K562 (cell line): Measurements from ENCODE around the gene FBXL13. TPM values are rescaled to one million over a fixed set of nuclear protein-coding genes. Genes with fewer than 3 reads are reported as not detected.

Experiments used
- ATAC-seq: fragments of 200-7000 bp; cut with Tn5 transposase; 3 replicates; pipeline ENCODE4 v1.9.1; 2020; ENCODE audit warnings: moderate library complexity
- BruUV-seq: library from RNA; stranded (reverse); fragments of 400-500 nt; replicated peaks from 2 replicates; lab custom pipeline; 2021; lab: Mats Ljungman, UMichigan
- CTCF ChIA-PET: fragments of 300-600 bp; formaldehyde crosslinking; extraction: SDS; loops from one replicate; lab custom pipeline; 2021; ENCODE audit warnings: low intra/inter-chr PET ratio; lab: Yijun Ruan, JAX
- POLR2A ChIA-PET: fragments of 300-600, 350-650 bp; sonication (Branson Sonifier 250); formaldehyde crosslinking; extraction: SDS; loops from one replicate; lab custom pipeline; 2021; ENCODE audit warnings: antibody characterized with exemption, inconsistent platforms; lab: Yijun Ruan, JAX
- DNase-seq, 4 experiments: peaks; one replicate each; pipeline versions ENCODE4 v3.0.0 to v3.0.0-alpha.2; 2011 to 2018; ENCODE audit warnings: low spot score in 3 of 4, mixed read lengths in 3 of 4; ENCODE audit errors: extremely low read depth in 1 of 4
- FAIRE-seq: peaks from 2 replicates; lab custom pipeline; 2011; peaks lifted over from hg19 to GRCh38; lab: Jason Lieb, UNC
- H2AFZ ChIP-seq: 2 replicates; pipeline ENCODE4 v1.6.0; 2011; ENCODE audit warnings: low read depth, low read length, control low read depth, inconsistent platforms
- H3K27ac ChIP-seq: fragments of 200-600 bp; 3 replicates; pipeline ENCODE4 v1.8.0; 2011; ENCODE audit warnings: low read depth, mild to moderate bottlenecking, control low read depth, inconsistent platforms, low read length, moderate library complexity, mixed read lengths; ENCODE audit errors: extremely low read depth
- H3K27me3 ChIP-seq, 2 experiments: fragments of 300-600 bp in 1 of 2; 2 replicates in 1 of 2; 3 replicates in 1 of 2; pipeline versions ENCODE4 v1.6.0 to v1.8.0; 2011; ENCODE audit warnings: inconsistent platforms in 2 of 2, low read length in 2 of 2, mild to moderate bottlenecking in 1 of 2, mixed read lengths in 1 of 2, moderate library complexity in 1 of 2; ENCODE audit not compliant: control insufficient read depth in 2 of 2, insufficient read depth in 2 of 2
- H3K36me3 ChIP-seq: fragments of 300-600 bp; 3 replicates; pipeline ENCODE4 v1.8.0; 2011; ENCODE audit warnings: mild to moderate bottlenecking, low read length, inconsistent platforms; ENCODE audit not compliant: control insufficient read depth, insufficient read depth
- H3K4me1 ChIP-seq, 2 experiments: fragments of 200-600 bp in 1 of 2; replicated peaks in 1 of 2; 2 replicates in 1 of 2; 3 replicates in 1 of 2; pipeline versions ENCODE4 v1.5.1 to v1.8.0; 2011; ENCODE audit warnings: inconsistent platforms in 2 of 2, low read length in 2 of 2, mild to moderate bottlenecking in 1 of 2, mixed read lengths in 1 of 2, moderate library complexity in 1 of 2; ENCODE audit not compliant: control insufficient read depth in 2 of 2, insufficient read depth in 2 of 2
- H3K4me2 ChIP-seq: 2 replicates; pipeline ENCODE4 v1.6.1; 2011; ENCODE audit warnings: low read length, control low read depth, inconsistent platforms, mixed read lengths; ENCODE audit not compliant: insufficient read depth
- H3K4me3 ChIP-seq: fragments of 200-600 bp; sonication (generic), shearing (Covaris generic); 2 replicates; pipeline ENCODE4 v1.5.1; 2016; ENCODE audit warnings: control low read depth, inconsistent platforms
- H3K79me2 ChIP-seq: fragments of 200-600 bp; 3 replicates; pipeline ENCODE4 v1.8.0; 2011; ENCODE audit warnings: low read length, inconsistent platforms; ENCODE audit not compliant: control insufficient read depth, insufficient read depth
- H3K9ac ChIP-seq, 2 experiments: 2 replicates each; pipeline versions ENCODE4 v1.6.0 to v1.6.1; 2011; ENCODE audit warnings: low read depth in 2 of 2, low read length in 2 of 2, control low read depth in 1 of 2, inconsistent platforms in 1 of 2, mild to moderate bottlenecking in 1 of 2, mixed read lengths in 1 of 2; ENCODE audit not compliant: insufficient read depth in 1 of 2
- H3K9me1 ChIP-seq: one replicate; pipeline ENCODE4 v1.6.0; 2011; ENCODE audit warnings: inconsistent platforms, mild to moderate bottlenecking, low read length, moderate library complexity; ENCODE audit not compliant: control insufficient read depth, insufficient read depth
- H3K9me3 ChIP-seq: replicated peaks from 2 replicates; pipeline ENCODE4 v1.5.1; 2011; ENCODE audit warnings: low read depth, low read length, inconsistent platforms; ENCODE audit not compliant: control insufficient read depth, insufficient read depth
- H4K20me1 ChIP-seq: replicated peaks from 2 replicates; pipeline ENCODE4 v1.6.1; 2011; ENCODE audit warnings: low read length, inconsistent platforms, mixed read lengths; ENCODE audit not compliant: control insufficient read depth, insufficient read depth
- CBFA2T3 ChIP-seq: fragments of 450-650 bp; IDR thresholded peaks from 2 replicates; pipeline ENCODE4 v1.6.1; 2017
- CREB1 ChIP-seq, 2 experiments: sonication (generic) in 1 of 2; formaldehyde crosslinking in 1 of 2; IDR thresholded peaks; 2 replicates each; pipeline versions ENCODE4 v1.6.1 to v1.8.0; 2012 to 2022; ENCODE audit warnings: inconsistent platforms in 1 of 2, mild to moderate bottlenecking in 1 of 2, missing genetic modification reagents in 1 of 2, moderate library complexity in 1 of 2
- E2F1 ChIP-seq: sonication (generic); formaldehyde crosslinking; IDR thresholded peaks from 2 replicates; pipeline ENCODE4 v1.8.1; 2023; ENCODE audit warnings: mild to moderate bottlenecking, missing genetic modification reagents, moderate library complexity
- E4F1 ChIP-seq: fragments of 250-450 bp; sonication (Bioruptor Pico); IDR thresholded peaks from 2 replicates; pipeline ENCODE4 v1.5.0; 2021; ENCODE audit warnings: mild to moderate bottlenecking, borderline replicate concordance
- GTF2F1 ChIP-seq: IDR thresholded peaks from 2 replicates; pipeline ENCODE4 v1.6.1; 2011; ENCODE audit warnings: low read depth, low read length, improper control_type of control experiment
- HDAC8 ChIP-seq: fragments of 450-650 bp; IDR thresholded peaks from 2 replicates; pipeline ENCODE4 v1.6.1; 2016; ENCODE audit warnings: mild to moderate bottlenecking, missing genetic modification characterization, moderate library complexity, missing compliant biosample characterization
- NBN ChIP-seq: fragments of 450-650 bp; IDR thresholded peaks from 2 replicates; pipeline ENCODE4 v1.6.1; 2016; ENCODE audit warnings: low read depth, mild to moderate bottlenecking
- PRMT5 ChIP-seq: sonication (generic); formaldehyde crosslinking; IDR thresholded peaks from 2 replicates; pipeline ENCODE4 v1.5.0; 2020; ENCODE audit warnings: missing genetic modification reagents
- THAP7 ChIP-seq: fragments of 250-450 bp; sonication (Bioruptor Pico); IDR thresholded peaks from 2 replicates; pipeline ENCODE4 v1.5.0; 2021
- XRCC4 ChIP-seq: IDR thresholded peaks from one replicate; pipeline ENCODE4 v1.6.1; 2011; ENCODE audit not compliant: insufficient read depth, insufficient read length; ENCODE audit errors: extremely low read depth
- YY1 ChIP-seq, 3 experiments: IDR thresholded peaks; 2 replicates each; pipeline ENCODE4 v1.6.1; 2011; ENCODE audit warnings: low read length in 2 of 3, mild to moderate bottlenecking in 2 of 3, moderate library complexity in 2 of 3, borderline replicate concordance in 1 of 3, control low read depth in 1 of 3, low read depth in 1 of 3; ENCODE audit not compliant: insufficient read depth in 3 of 3, insufficient replicate concordance in 2 of 3, control insufficient read depth in 1 of 3, insufficient read length in 1 of 3; ENCODE audit errors: extremely low read depth in 1 of 3
- ZBTB17 ChIP-seq: fragments of 450-650 bp; formaldehyde crosslinking; IDR thresholded peaks from 2 replicates; pipeline ENCODE4 v1.4.0; 2020; ENCODE audit warnings: mild to moderate bottlenecking
- ZBTB49 ChIP-seq: sonication (generic); formaldehyde crosslinking; IDR thresholded peaks from 2 replicates; pipeline ENCODE4 v1.8.0; 2022; ENCODE audit warnings: missing genetic modification reagents, mild to moderate bottlenecking, borderline replicate concordance
- ZNF263 ChIP-seq: sonication (generic); formaldehyde crosslinking; IDR thresholded peaks from 2 replicates; pipeline ENCODE4 v1.8.0; 2022; ENCODE audit warnings: mild to moderate bottlenecking, missing genetic modification reagents, borderline replicate concordance
- ZNF282 ChIP-seq: sonication (generic); formaldehyde crosslinking; IDR thresholded peaks from 2 replicates; pipeline ENCODE4 v1.8.1; 2023; ENCODE audit warnings: missing genetic modification reagents
- ZNF507 ChIP-seq: conservative IDR thresholded peaks from 2 replicates; pipeline ENCODE4 v1.6.1; 2017; ENCODE audit warnings: missing genetic modification characterization, missing compliant biosample characterization
- WGBS: fragments of 100-300 bp; shearing (Covaris generic); methylation state at CpG from one replicate; pipeline ENCODE4 v1.1.6; 2016; ENCODE audit warnings: low coverage, mixed read lengths; ENCODE audit not compliant: insufficient coverage; ENCODE audit errors: missing lambda C conversion rate; 5-methylcytosine and 5-hydroxymethylcytosine counted together
- in situ Hi-C: fragments of 300-500 bp; cut with MboI; formaldehyde crosslinking; loops from 4 replicates; pipeline ENCODE4 v1.15.0; 2018; ENCODE audit warnings: inconsistent platforms, mixed read lengths
- intact Hi-C: fragments of 100-400 bp; cut with micrococcal nuclease; formaldehyde crosslinking; loops from 2 replicates; pipeline ENCODE4 v1.14.2; 2022
- polyA plus RNA-seq, 8 experiments: library from polyadenylated mRNA; depleted of rRNA in 4 of 8; stranded (reverse) in 5 of 8; unstranded in 3 of 8; fragments of >200 nt; fragmentation: Nextera tagmentation in 2 of 8; fragmentation: Illumina TruSeq in 1 of 8; extraction: Ambion mirVana in 2 of 8; extraction: Trizol in 1 of 8; gene quantifications; 2 replicates each; pipeline versions ENCODE4 v1.2.1 to v1.2.3, GENCODE V29; 2011 to 2014; ENCODE audit warnings: inconsistent platforms in 1 of 8, missing spikeins in 1 of 8
- total RNA-seq, 7 experiments: library from RNA; depleted of rRNA in 6 of 7; stranded (reverse); fragments of >200 nt in 6 of 7; fragmentation: Illumina TruSeq in 2 of 7; extraction: Trizol in 2 of 7; gene quantifications; 2 replicates each; pipeline versions ENCODE4 v1.2.1 to v1.2.3, GENCODE V29; 2011 to 2021; ENCODE audit warnings: low replicate concordance in 1 of 7

The FBXL13 gene
- total and polyA plus RNA-seq, 9 of the 15 experiments (the other 6 are each of a cell fraction or from before 2014, with no cell fraction given): 16.3 to 55.0 (median 25.4) TPM

GRCh38 chr7:102934239-102934638, 140.4 kb downstream of the FBXL13 start:
- Histone ChIP-seq H3K36me3 (no peaks in the 10 kb centered on the region; the same call in 1 of the 3 replicates), H2AFZ (no peak overlapping the region), H3K27ac (no peak overlapping the region), H3K9me1 (no peaks in the 10 kb centered on the region), H3K9ac (no peak overlapping the region), H3K79me2 (peaks cover 36% of the 10 kb centered on the region), H4K20me1 (no peaks in the 10 kb centered on the region), H3K4me1 (peaks cover 4 to 16% of the 10 kb centered on the region in 2 experiments), H3K27me3 (no peaks in the 10 kb centered on the region), H3K9me3 (no peaks in the 10 kb centered on the region), H3K4me2 (no peak overlapping the region), H3K4me3 (no peak overlapping the region)
- no peak for DNase-seq
- in situ Hi-C loops: no loop called here
- intact Hi-C loops: no loop called here
- no peak for ATAC-seq
- no peak for FAIRE-seq
- ChIA-PET POLR2A (no interaction called here), CTCF (no interaction called here)
- WGBS: 90% methylated on average over 8 of the region's 8 CpGs
- BruUV-seq: no TSS peak
- TF ChIP-seq ZNF507 (no peak), CREB1 (IDR thresholded peaks at IDR 0.05) (no peak), CREB1 (CRISPR knock-in tag; IDR thresholded peaks at IDR 0.05) (no peak), ZNF263 (CRISPR knock-in tag) (no peak), ZBTB49 (CRISPR knock-in tag) (no peak), GTF2F1 (no peak), E2F1 (CRISPR knock-in tag) (no peak), YY1 (IDR thresholded peaks at IDR 0.05; ENCODE audit: borderline replicate concordance in 1 of 3, control insufficient read depth in 1 of 3, extremely low read depth in 1 of 3, insufficient read depth in 3 of 3, insufficient read length in 1 of 3, insufficient replicate concordance in 2 of 3, low read depth in 1 of 3, low read length in 2 of 3) (no peak), CBFA2T3 (no peak), ZBTB17 (CRISPR knock-in tag) (no peak), NBN (no peak), THAP7 (CRISPR knock-in tag) (no peak), PRMT5 (CRISPR knock-in tag) (no peak), HDAC8 (no peak), XRCC4 (no peak), ZNF282 (CRISPR knock-in tag) (no peak), E4F1 (no peak)
